Sciatic nerve (tissue), 2 donors: ENCODE measurements around the gene FAM107B. TPM values are rescaled to one million over a fixed set of nuclear protein-coding genes. Genes with fewer than 3 reads are reported as not detected.
"Not testable (repeated sequence)": the region's sequence is repeated elsewhere in the genome, so short reads cannot be mapped to it uniquely, and the experiment has no call there.

ENCODE experiments used
- ATAC-seq: fragments of 200-7000 bp; cut with Tn5 transposase; one replicate; pipeline ENCODE4 v1.9.1; 2020; ENCODE audit warnings: mild to moderate bottlenecking, moderate library complexity
- DNase-seq: peaks from one replicate; pipeline ENCODE4 v3.0.0-alpha.2; 2020; ENCODE audit warnings: low spot score
- intact Hi-C: fragments of 100-400 bp; cut with DNase I; formaldehyde crosslinking; loops from one replicate; pipeline ENCODE4 v1.14.2; 2022
- total RNA-seq: library from RNA; stranded (reverse); fragmentation: NEBNext Ultra II Directional; extraction: Animal tissue kit (Norgen Biotek cat#: 25700); gene quantifications from one replicate; pipeline ENCODE4 v1.2.1, GENCODE V29; 2021
- donor health status: DM: no; HTN: no; CAD: no.
- donor health status: DM: no; HTN: no; CAD: no.

FAM107B gene
- total RNA-seq, 1 donor from 2014 or later = 23.7 TPM

DNA sequence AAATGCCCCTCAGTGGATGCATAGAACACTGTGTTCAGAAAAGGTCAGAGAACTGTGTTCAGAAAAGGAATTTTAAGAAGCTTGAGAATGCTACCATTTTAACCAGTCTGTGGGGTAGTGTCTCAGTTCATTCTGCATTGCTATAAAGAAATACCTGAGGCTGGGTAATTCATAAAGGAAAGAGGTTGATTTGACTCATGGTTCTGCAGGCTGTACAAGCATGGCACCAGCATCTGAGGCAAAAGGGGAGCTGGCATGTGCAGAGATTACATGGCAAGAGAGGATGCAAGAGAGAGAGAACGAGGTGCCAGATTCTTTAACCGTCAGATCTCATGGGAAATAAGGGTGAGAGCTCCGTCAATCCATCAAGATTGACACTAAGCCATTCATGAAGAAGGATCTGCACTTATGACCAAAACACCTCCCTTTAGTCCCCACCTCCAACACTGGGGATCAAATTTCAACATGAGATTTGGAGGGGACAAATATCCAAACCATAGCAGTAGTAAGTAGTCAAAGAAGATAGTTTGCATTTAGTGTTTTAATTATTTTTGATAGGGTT, 119.8 kb downstream of the FAM107B start:
- ATAC-seq (no peak), DNase-seq (no peak)
- intact Hi-C loops = no loop called here

- peak; percentile 92 for ATAC-seq
- intact Hi-C loops = no loop called here
- no peak for DNase-seq
These were observed 121.2 kb downstream of the FAM107B start for GRCh38 chr10:14653271-14654161.

DNA sequence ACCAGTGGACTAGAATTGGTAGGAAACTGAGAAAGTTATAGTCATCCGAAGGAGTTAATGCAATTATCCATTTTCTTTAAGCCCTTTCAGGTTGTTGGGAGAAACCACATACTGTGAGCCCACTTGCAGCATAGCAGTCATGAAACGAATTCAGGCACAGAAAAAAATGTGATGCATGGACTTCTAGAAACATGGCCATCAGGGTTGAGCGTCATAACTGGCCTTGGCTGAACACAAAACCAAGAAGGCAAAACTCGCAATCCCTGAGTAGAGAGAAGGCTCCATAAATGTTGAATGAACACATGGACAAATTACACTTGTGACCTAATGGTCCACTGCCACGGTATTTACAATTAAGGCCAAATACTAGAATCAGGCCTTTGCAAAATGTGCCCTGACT, 121.9 kb downstream of the FAM107B start:
- DNase-seq = no peak
- no peak for ATAC-seq
- intact Hi-C loops = no loop called here

GRCh38 chr10:14652067-14652466, 122.6 kb downstream of the FAM107B start:
- intact Hi-C loops = no loop called here
- ATAC-seq (no peak), DNase-seq (no peak)

GRCh38 chr10:14649739-14650138, 125.0 kb downstream of the FAM107B start:
- DNase-seq (no peak), ATAC-seq (no peak)
- intact Hi-C loops = no loop called here

DNA sequence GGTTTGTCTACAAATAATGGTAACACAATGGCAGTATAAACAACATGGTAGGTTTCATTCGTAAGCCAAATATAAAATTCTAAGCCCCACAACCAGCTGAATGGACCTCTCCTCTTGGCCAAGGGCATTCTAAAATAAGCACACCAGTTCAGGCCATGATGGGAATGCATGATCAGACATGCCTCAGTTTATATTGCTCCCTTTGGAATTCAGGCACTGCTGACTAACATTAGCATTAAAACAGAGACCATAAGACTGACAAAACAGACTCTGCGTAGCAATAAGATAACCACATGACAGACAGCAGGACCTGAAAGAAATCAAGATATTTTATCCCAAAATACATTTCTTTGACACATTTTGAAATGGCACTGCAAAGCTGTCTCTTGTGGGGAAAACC, 125.8 kb downstream of the FAM107B start:
- DNase-seq (no peak), ATAC-seq (no peak)
- intact Hi-C loops = no loop called here

- intact Hi-C loops = no loop called here
- peak; percentile 66 for DNase-seq
- peak; percentile 97 for ATAC-seq
These were observed 126.5 kb downstream of the FAM107B start for GRCh38 chr10:14648005-14648765.

DNA sequence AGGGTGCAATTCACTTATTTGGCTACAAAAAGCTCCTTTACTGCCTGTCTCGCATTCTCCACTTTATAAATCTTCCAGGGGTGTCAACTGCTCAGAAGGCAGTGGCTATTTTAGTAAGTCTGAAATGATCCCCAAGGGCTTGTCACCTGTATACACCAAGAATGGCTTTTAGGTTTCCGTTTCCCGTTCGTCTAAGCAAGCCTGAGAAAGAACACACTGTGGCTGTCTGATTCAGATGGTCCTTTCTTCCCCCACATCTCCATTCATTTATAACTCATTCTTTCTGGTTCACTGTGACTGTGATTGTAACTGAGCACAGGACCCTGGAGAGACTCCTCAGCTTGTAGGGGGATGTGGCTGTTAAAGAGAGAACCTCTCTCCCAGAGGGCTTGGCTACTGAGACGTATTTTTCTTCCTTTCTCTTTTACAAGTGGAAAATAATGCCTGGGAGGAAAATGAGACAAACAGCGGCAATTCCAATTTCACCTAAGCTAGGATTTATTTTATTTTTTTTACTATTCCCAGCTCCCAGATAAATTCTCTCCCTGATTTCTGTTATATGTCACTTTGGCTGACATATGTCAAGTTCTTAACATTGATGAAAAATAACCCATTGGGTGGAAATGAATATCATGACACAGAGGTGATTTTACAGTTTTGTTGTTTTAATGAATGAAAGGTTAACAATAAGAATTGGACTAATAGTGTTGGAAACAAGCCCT, 129.3 kb downstream of the FAM107B start:
- DNase-seq (no peak), ATAC-seq (no peak)
- intact Hi-C loops = no loop called here

- intact Hi-C loops = no loop called here
- DNase-seq = no peak
- ATAC-seq = no peak
These were observed 135.1 kb downstream of the FAM107B start for GRCh38 chr10:14639637-14640036.

- peak; percentile 50 for ATAC-seq
- no peak for DNase-seq
These were observed 139.5 kb downstream of the FAM107B start for GRCh38 chr10:14635043-14635710.

GRCh38 chr10:14634572-14634971, 140.1 kb downstream of the FAM107B start:
- DNase-seq, ATAC-seq, intact Hi-C loops: not testable (repeated sequence)

More at GRCh38 chr10:14635043-14635710, 139.5 kb downstream of the FAM107B start:
- intact Hi-C loops = no loop called here

DNA sequence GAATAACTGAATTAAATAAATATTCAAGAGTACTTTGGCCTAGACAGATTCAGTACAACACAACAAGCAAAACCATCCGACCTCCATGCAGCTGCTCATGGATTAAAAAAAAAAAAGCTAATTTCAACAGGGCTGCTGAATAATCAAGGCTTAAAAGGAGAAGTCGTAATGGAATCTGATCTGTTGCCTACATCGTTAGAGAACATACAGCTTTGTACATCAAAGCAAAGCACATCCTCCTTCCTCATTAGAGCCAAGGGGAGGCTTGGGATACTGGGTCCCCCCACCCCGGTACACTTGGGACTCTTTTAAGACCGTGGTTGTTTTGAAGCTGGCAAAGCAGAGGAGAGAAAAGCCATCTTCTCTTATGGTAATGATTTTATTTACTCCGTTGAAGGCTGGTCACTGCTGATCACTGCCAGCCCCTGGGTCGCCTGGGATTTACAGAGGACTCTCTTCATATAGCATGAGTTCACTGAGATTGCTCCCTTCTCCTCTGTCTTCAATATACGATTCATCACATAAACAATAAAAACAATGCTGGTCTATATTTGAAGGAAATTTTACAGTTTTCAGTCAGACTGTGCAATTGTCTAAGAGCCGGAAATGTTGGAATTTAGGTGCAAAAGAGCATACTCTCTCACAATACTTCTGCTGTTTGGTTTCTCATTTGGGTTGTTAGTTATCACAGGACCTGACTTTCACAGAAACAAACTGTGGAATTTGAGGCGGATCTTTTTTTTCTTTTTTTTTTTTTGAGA, 148.8 kb downstream of the FAM107B start:
- intact Hi-C loops = no loop called here
- ATAC-seq = no peak
- DNase-seq = no peak

DNA sequence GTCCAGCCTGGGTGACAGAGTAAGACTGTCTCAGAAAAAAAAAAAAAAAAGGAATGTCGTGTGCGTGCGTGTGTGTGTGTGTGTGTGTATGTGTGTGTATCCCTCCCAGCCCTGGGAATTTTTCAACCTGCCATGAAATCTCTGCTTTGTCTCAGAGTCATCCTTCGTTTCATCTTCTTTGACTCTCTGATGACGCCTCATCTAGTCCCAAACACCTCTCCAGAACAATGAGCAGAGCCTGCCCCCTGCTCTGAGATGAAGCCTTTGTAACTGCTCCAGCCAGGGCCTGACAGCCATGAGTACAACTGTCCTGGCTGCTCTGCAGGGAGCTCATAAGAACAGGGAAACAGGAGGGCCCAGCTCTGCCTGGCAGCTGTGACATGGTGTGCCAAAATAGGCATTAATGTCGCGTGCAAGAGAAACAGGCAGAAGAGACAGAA, 149.5 kb downstream of the FAM107B start:
- ATAC-seq = no peak
- intact Hi-C loops = no loop called here

GRCh38 chr10:14624600-14624999, 150.1 kb downstream of the FAM107B start:
- intact Hi-C loops = no loop called here
- ATAC-seq (no peak), DNase-seq (no peak)

More for the DNA sequence above, 149.5 kb downstream of the FAM107B start:
- DNase-seq = no peak

- intact Hi-C loops = no loop called here
- ATAC-seq (no peak), DNase-seq (no peak)
These were observed 150.8 kb downstream of the FAM107B start for GRCh38 chr10:14623931-14624330.

- no peak for DNase-seq
- ATAC-seq = no peak
- intact Hi-C loops = no loop called here
These were observed 153.7 kb downstream of the FAM107B start for GRCh38 chr10:14621037-14621436.

DNA sequence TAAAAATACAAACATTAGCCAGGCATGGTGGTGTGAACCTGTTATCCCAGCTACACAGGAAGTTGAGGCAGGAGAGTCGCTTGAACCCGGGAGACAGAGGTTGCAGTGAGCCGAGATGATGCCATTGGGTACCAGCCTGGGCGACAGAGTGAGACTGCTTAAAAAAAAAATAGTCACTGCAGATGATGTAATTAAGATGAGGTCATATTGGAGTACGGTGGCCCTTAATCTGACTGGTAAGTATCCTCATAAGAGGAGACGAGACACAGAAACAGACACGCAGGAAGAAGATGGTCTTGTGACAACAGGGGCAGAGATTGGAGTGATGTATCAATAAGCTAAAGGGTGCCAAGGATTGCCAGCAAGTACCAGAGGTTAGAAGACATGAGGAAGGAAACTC, 156.0 kb downstream of the FAM107B start:
- intact Hi-C loops = no loop called here
- DNase-seq (no peak), ATAC-seq (no peak)

DNA sequence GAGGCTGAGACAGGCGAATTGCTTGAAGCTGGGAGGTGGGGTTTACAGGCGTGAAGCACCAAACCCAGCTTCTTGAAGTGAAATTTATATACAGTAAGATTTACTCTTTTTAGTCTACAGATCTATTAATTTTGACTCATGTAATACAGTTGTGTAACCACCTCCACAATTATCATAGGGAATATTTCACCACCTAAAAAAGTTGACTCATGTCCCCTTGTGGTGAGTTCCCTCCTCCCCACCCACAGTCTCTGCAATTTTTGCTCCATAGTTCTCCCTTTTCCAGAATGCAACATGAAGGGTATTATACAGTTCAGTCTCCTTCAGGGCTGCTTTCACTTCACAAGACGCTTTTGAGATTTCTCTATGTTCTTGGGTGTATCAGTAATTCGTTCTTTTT, 156.8 kb downstream of the FAM107B start:
- intact Hi-C loops = no loop called here
- DNase-seq = no peak
- ATAC-seq = no peak
